Measurements from ENCODE around the gene DCAF12L2. TPM values are rescaled to one million over a fixed set of nuclear protein-coding genes. Genes with fewer than 3 reads are reported as not detected.

The DCAF12L2 gene
- 0.12 TPM in 1 of 2 replicates, not detected in the other for total RNA-seq (ENCODE audit: low replicate concordance)

DNA sequence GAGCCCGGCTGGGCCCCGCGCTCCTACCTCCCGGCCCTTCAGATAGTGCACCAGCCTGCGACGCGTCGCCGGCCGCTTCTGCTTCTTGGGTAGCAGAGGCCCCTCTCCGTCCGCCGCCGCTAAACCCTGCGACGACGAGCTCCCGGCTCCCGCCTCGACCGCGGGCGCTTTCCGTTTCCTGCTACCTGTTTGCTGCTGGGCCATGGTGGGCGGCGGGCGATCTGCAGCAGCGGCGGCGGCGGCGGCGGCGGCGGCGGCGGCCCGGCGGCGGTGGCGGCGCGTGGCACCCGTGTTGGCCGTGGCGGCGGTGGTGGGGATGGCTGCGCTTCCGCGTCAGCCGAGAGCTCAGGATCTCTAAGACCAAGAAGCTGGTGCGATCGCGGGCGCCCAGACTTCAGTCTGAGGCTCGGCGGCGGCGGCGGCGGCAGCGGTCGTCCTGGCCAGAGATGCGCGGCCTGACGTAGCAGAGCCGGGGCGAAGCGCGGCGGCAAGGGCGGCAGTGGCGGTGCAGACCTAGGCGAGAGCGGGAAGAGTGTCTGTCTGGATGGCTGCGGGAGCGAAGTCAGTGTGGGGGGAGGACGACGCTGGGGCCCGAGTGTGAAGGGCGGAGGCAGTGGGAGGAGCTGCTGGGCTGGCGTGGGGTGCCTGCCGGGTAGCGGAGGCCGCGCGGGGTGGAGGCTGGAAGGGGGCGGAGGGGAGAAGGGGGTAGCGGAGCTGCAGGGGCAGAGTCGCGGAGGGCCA lies at the start of gene DCAF12L2:
DCAF12L2 (minus strand) TSS at position 569 of the 741 bp plus-strand sequence; CDS start at position 204, 365 bp downstream.

Measured in smooth muscle cell of the coronary artery (primary cell).